HEK293 (cell line): ENCODE measurements around the gene PDHX.
"Not testable (repeated sequence)": the region's sequence is repeated elsewhere in the genome, so short reads cannot be mapped to it uniquely, and the experiment has no call there.

Experiments used
- TF ChIP-seq, protein P1 (sequence below): fragments of 450-650 bp; IDR thresholded peaks from 2 replicates; pipeline ENCODE4 v1.5.1; 2018; ENCODE audit warnings: missing biosample characterization, mild to moderate bottlenecking, missing genetic modification characterization
- TF ChIP-seq, protein P2 (sequence below): fragments of 450-650 bp; formaldehyde crosslinking; IDR thresholded peaks from 2 replicates; pipeline ENCODE4 v1.5.1; 2016; ENCODE audit warnings: missing biosample characterization, missing genetic modification characterization

DNA sequence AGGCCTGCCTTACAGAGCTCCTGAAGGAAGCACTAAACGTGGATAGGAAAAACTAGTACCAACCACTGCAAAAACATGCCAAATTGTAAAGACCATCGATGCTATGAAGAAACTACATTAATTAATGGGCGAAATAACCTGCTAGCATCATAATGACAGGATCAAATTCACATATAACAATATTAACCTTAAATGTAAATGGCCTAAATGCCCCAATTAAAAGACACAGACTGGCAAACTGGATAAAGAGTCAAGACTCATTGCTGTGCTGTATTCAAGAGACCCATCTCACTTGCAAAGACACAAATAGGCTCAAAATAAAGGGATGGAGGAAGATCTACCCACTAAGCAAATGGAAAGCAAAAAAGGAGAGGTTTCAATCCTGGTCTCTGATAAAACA is 107.5 kb downstream of the PDHX start:
- TF ChIP-seq, protein P1, sequence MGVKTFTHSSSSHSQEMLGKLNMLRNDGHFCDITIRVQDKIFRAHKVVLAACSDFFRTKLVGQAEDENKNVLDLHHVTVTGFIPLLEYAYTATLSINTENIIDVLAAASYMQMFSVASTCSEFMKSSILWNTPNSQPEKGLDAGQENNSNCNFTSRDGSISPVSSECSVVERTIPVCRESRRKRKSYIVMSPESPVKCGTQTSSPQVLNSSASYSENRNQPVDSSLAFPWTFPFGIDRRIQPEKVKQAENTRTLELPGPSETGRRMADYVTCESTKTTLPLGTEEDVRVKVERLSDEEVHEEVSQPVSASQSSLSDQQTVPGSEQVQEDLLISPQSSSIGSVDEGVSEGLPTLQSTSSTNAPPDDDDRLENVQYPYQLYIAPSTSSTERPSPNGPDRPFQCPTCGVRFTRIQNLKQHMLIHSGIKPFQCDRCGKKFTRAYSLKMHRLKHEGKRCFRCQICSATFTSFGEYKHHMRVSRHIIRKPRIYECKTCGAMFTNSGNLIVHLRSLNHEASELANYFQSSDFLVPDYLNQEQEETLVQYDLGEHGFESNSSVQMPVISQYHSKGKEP (tag by site-specific recombination): not testable (repeated sequence)
- TF ChIP-seq, protein P2, sequence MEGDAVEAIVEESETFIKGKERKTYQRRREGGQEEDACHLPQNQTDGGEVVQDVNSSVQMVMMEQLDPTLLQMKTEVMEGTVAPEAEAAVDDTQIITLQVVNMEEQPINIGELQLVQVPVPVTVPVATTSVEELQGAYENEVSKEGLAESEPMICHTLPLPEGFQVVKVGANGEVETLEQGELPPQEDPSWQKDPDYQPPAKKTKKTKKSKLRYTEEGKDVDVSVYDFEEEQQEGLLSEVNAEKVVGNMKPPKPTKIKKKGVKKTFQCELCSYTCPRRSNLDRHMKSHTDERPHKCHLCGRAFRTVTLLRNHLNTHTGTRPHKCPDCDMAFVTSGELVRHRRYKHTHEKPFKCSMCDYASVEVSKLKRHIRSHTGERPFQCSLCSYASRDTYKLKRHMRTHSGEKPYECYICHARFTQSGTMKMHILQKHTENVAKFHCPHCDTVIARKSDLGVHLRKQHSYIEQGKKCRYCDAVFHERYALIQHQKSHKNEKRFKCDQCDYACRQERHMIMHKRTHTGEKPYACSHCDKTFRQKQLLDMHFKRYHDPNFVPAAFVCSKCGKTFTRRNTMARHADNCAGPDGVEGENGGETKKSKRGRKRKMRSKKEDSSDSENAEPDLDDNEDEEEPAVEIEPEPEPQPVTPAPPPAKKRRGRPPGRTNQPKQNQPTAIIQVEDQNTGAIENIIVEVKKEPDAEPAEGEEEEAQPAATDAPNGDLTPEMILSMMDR (tag by site-specific recombination): not testable (repeated sequence)
